ENCODE results near the gene GATA2. TPM values are rescaled to one million over a fixed set of nuclear protein-coding genes. Genes with fewer than 3 reads are reported as not detected.
A peak's percentile ranks its signal among the peaks of the same experiment; 100 is the strongest.

GATA2 gene
- total RNA-seq, 4 donors from 2014 or later: 2.4 to 10.3 (median 5.4) TPM

GRCh38 chr3:128485282-128486204 lies 7.5 kb downstream of the GATA2 start:
- H3K27me3 ChIP-seq: peaks cover 100% of the 10 kb centered on the region
- WGBS: 41% methylated on average over 20 of the region's 29 CpGs
- no peak for TF ChIP-seq POLR2A (IDR thresholded peaks at IDR 0.05)
- no peaks in the 10 kb centered on the region for H3K36me3 ChIP-seq
- H3K4me1 ChIP-seq: peaks cover 60% of the 10 kb centered on the region
- H3K4me3 ChIP-seq: peak overlapping the region; percentile 68
- H3K27ac ChIP-seq: no peak overlapping the region
- DNase-seq (ENCODE audit: low spot score in 2 of 2): no peak
- no peaks in the 10 kb centered on the region for H3K9me3 ChIP-seq

- 27% methylated on average over 16 of the region's 16 CpGs for WGBS
- H3K27ac ChIP-seq: peak overlapping the region; percentile 16
Observed at GRCh38 chr3:128484404-128485281, 8.4 kb downstream of the GATA2 start.

GRCh38 chr3:128483657-128484403 lies 9.2 kb downstream of the GATA2 start:
- Histone ChIP-seq H3K4me3 (peak overlapping the region; percentile 68), H3K4me1 (peaks cover 43% of the 10 kb centered on the region), H3K36me3 (no peaks in the 10 kb centered on the region), H3K9me3 (no peaks in the 10 kb centered on the region), H3K27ac (peak overlapping the region; percentile 16), H3K27me3 (peaks cover 100% of the 10 kb centered on the region)
- TF ChIP-seq POLR2AphosphoS5 (IDR thresholded peaks at IDR 0.05) (no peak), POLR2A (IDR thresholded peaks at IDR 0.05) (no peak), CTCF (IDR thresholded peaks at IDR 0.05) (no peak), EP300 (IDR thresholded peaks at IDR 0.05) (no peak)
- 22% methylated on average over 25 of the region's 26 CpGs for WGBS
- DNase-seq (ENCODE audit: low spot score in 2 of 2): no peak

More at GRCh38 chr3:128484404-128485281, 8.4 kb downstream of the GATA2 start:
- H3K36me3 ChIP-seq: no peaks in the 10 kb centered on the region
- DNase-seq (ENCODE audit: low spot score in 2 of 2): no peak
- TF ChIP-seq CTCF (IDR thresholded peaks at IDR 0.05): no peak
- no peak for TF ChIP-seq POLR2A (IDR thresholded peaks at IDR 0.05)
- no peak for TF ChIP-seq EP300 (IDR thresholded peaks at IDR 0.05)
- no peak for TF ChIP-seq POLR2AphosphoS5 (IDR thresholded peaks at IDR 0.05)
- peaks cover 51% of the 10 kb centered on the region for H3K4me1 ChIP-seq
- peak overlapping the region; percentile 68 for H3K4me3 ChIP-seq
- no peaks in the 10 kb centered on the region for H3K9me3 ChIP-seq
- H3K27me3 ChIP-seq: peaks cover 100% of the 10 kb centered on the region

GRCh38 chr3:128482666-128483656 lies 10.0 kb downstream of the GATA2 start:
- Histone ChIP-seq H3K27ac (no peak overlapping the region), H3K9me3 (no peaks in the 10 kb centered on the region), H3K36me3 (no peaks in the 10 kb centered on the region), H3K27me3 (peaks cover 99% of the 10 kb centered on the region), H3K4me1 (peaks cover 34% of the 10 kb centered on the region), H3K4me3 (peak overlapping the region; percentile 68)
- TF ChIP-seq POLR2AphosphoS5 (IDR thresholded peaks at IDR 0.05) (no peak), POLR2A (IDR thresholded peaks at IDR 0.05) (no peak), EP300 (IDR thresholded peaks at IDR 0.05) (no peak), CTCF (IDR thresholded peaks at IDR 0.05) (no peak)
- no peak for DNase-seq (ENCODE audit: low spot score in 2 of 2)
- WGBS: 19% methylated on average over 32 of the region's 33 CpGs

Data from suprapubic skin (tissue), 4 donors.